HG03060 (cell line): ENCODE measurements around the gene SPECC1L.

ENCODE experiments used
- ATAC-seq: cut with Tn5 transposase; IDR thresholded peaks from one replicate; pipeline ENCODE4 v1.9.1; 2021; ENCODE audit warnings: low read depth, moderate number of reproducible peaks; ENCODE audit not compliant: unreplicated experiment

Gene SPECC1L

DNA sequence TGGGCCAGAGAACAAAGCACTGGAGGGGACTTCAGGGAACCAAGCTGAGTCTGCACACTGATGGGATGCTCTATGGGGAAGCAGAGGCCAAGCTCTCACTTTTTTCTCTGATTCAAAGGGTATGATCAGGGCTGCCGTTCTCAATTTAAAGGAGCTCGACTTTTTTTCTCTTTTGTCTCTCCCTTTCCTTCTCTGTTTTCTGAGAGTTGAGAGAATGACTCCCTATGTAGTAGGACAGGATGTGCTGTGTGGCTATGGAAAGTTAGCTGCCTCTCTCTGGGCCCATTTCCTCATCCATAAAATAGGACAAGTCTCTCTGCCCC, 164.7 kb downstream of the SPECC1L start:
- no peak for ATAC-seq

DNA sequence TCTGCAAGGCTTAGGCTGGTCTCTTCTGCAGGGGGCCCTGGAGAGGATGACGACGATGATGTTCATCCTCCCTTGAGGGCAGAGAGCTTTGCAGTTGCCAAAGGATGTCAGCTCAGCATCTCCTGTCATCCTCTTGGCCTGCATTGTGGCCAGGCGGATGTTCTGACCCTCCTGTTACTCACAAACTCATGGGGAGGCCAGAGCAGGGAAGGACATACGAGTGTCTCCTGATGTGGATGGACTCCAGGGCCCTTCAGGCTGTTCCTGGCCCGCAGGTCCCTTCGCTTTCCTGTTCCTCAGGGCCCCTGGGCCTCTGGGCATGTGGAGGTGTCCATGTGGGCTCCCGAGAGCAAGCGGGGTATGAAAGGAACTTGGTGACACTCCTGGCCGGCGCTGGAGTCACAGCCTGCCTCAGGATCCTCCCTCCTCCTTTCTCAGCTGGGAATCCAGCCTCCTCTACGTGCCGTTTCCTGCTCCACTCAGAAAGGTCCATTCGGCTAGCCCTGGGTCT, 165.3 kb downstream of the SPECC1L start:
- ATAC-seq: no peak

DNA sequence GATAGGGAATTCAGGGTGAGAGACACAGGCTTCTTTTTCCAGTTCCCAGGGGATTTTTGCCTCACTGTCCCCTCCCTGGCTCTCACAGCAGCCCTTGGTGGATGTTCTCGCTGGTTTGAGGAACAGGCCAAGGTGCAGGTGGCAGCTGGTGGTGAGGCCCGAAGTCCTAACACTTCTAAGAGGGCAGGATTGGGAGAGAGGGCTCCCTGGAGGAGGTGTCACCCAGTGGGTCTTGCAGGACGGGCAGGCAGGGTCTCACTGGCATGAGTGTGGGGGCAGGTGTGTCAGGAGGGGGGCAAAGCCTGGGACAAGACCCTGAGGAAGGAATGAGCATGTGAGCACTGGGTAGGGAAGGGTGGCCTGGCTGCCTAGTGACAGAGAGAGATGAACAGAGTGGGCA, 165.9 kb downstream of the SPECC1L start:
- no peak for ATAC-seq

DNA sequence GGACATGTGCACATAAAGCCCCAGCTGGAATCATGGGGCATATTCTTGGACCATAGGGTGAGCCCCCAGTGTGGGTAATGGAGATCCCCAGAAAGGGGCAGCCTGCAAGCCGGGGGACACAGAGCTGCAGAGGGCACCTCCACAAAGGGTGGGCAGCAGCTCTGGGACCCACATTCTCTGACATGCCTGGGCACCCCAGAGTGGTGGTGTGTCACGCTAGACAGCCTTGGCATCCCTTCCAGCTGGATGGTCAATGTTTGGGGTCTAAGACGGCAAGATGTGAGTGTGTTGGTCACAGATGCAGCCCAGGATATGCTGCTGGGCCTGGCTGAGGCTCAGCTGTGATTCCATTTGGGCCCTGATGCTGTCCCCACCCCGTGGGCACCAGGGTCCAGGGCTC, 166.5 kb downstream of the SPECC1L start:
- ATAC-seq: no peak

DNA sequence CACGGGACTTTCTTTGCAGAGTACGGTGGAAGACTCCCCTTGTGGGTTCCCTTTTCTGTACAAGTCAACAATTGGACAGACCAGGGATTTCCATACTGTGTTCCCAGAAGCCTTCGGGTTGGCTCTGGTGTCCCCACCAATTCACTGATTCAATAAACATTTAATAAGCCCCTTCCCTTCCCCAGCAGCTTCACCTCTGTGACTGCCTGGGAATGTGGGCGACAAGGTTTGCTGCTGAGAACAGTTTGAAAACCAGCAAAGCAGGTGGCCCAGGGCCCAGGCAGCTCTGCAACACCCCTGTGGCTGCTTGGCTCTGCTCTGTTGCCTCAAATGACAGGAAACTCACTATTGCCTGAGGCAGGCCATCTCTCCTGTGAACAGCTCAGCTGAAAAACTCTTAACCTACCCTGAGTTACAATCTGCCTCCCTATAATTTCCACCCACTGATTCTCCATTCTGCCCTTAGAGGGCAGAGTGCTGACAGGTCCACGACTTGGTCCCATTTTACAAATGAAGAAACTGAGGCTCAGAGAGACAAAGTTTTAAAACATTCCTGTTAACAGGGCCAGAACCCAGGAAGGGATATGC, 167.2 kb downstream of the SPECC1L start:
- ATAC-seq: no peak

DNA sequence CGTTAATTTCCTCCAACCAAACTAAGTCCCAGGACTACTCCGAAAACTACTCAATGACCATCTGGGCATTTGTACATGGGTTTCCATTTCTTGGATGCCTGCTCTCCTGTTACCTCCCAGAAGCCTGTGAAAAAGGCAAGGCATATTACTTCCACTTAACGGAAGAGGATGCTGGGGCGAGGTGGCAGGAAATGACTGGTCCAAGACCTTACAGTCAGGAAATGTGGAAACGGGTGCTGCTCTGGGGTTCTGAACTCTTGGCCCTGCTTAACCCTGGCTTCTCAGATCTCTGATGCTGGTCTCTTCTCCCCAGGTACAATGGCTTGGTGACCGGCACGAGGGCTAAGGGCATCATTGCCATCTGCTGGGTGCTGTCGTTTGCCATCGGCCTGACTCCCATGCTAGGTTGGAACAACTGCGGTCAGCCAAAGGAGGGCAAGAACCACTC, 169.7 kb downstream of the SPECC1L start:
- no peak for ATAC-seq

DNA sequence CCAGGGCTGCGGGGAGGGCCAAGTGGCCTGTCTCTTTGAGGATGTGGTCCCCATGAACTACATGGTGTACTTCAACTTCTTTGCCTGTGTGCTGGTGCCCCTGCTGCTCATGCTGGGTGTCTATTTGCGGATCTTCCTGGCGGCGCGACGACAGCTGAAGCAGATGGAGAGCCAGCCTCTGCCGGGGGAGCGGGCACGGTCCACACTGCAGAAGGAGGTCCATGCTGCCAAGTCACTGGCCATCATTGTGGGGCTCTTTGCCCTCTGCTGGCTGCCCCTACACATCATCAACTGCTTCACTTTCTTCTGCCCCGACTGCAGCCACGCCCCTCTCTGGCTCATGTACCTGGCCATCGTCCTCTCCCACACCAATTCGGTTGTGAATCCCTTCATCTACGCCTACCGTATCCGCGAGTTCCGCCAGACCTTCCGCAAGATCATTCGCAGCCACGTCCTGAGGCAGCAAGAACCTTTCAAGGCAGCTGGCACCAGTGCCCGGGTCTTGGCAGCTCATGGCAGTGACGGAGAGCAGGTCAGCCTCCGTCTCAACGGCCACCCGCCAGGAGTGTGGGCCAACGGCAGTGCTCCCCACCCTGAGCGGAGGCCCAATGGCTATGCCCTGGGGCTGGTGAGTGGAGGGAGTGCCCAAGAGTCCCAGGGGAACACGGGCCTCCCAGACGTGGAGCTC, 170.2 kb downstream of the SPECC1L start:
- ATAC-seq: no peak

DNA sequence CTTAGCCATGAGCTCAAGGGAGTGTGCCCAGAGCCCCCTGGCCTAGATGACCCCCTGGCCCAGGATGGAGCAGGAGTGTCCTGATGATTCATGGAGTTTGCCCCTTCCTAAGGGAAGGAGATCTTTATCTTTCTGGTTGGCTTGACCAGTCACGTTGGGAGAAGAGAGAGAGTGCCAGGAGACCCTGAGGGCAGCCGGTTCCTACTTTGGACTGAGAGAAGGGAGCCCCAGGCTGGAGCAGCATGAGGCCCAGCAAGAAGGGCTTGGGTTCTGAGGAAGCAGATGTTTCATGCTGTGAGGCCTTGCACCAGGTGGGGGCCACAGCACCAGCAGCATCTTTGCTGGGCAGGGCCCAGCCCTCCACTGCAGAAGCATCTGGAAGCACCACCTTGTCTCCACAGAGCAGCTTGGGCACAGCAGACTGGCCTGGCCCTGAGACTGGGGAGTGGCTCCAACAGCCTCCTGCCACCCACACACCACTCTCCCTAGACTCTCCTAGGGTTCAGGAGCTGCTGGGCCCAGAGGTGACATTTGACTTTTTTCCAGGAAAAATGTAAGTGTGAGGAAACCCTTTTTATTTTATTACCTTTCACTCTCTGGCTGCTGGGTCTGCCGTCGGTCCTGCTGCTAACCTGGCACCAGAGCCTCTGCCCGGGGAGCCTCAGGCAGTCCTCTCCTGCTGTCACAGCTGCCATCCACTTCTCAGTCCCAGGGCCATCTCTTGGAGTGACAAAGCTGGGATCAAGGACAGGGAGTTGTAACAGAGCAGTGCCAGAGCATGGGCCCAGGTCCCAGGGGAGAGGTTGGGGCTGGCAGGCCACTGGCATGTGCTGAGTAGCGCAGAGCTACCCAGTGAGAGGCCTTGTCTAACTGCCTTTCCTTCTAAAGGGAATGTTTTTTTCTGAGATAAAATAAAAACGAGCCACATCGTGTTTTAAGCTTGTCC, 171.0 kb downstream of the SPECC1L start:
- ATAC-seq: no peak

DNA sequence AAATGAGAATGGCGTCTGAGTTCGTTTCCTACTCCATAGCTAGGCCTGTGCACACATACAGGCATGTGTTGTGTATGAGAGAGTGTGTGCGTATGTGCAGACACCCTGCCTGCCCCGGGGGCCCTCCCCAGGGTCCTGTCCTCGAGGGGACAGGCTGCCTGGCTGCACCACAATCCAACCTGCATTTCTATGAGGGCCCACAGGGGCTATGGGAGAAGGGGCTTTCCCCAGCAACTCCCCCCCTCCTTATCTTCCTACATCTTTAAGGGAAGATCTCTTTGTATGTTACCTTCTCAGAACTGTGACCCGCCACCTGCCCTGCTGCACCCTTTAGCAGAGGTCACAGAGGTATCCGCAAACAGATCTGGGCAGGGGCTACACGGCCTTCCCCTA, 171.7 kb downstream of the SPECC1L start:
- no peak for ATAC-seq

DNA sequence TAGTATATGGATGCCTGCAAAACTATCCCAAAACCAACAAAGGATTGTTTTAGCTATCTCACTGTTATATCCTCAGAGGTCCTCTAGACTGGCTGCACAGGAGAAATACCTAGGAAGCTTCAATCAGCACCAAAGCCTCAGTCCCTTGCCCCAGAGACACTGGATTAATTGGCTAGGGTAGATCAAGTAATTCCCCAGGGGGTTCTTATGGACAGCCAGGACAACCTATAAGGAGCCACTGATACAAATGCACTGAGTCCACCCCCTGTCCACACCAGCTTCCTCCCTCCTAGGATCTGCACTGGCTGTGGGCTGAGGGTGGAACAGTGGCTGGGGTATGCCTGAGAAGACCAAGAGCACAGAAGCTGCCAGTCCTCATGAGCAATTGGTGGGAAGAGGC, 173.0 kb downstream of the SPECC1L start:
- no peak for ATAC-seq

DNA sequence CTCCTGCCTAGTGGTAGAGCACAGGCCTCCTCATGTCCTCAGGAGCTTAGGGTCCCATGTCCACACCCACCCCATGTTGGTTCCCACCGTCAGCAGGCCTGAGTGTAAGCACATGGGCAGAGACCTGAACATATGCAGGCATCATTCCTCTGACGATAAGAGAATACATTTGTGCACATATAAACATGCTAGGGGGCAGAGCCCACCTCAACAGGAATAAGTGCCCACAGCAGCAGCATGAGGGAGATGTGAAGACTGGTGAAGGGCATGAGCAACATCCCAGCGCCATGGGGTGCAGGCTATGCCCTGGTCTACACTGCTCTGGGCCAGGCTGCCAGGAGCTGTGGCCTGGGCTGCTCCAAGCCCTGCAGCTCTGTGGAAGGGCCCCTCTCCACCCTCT, 173.6 kb downstream of the SPECC1L start:
- ATAC-seq: no peak

DNA sequence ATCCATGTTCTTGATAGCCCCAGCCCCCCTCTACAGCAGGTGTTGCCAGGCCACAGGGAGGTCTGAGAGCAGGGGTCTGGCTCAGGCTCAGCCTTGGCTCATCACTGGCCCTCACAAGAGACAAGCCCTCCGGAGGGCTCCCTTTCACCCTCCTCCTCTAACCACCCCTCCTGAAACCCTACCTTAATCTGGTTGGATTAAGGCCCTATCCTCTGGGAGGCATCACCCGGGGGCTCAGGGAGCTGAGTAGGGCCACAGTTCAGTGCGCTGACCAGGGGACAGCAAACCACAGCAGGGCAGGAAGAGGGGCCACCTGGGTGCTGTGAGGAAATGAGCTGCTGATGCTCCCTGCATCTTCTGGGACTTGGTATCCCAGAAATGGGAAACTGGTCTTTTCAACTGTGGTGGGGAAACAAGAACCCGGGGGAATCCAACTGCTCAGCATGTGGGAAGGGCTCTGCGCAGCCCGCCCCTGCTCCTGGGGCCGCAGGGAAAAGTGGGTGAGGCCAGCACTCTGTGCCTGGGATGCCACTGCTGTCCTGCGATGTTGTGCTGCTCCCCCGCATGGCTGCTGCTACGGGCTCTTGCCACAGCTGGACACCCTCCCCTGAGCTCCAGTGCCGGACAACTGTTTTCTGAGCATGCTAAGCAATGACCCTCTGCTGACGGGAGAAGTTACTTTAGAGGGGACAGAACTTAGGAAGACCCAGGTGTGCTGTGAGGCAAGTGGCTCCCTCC, 174.3 kb downstream of the SPECC1L start:
- ATAC-seq: no peak

DNA sequence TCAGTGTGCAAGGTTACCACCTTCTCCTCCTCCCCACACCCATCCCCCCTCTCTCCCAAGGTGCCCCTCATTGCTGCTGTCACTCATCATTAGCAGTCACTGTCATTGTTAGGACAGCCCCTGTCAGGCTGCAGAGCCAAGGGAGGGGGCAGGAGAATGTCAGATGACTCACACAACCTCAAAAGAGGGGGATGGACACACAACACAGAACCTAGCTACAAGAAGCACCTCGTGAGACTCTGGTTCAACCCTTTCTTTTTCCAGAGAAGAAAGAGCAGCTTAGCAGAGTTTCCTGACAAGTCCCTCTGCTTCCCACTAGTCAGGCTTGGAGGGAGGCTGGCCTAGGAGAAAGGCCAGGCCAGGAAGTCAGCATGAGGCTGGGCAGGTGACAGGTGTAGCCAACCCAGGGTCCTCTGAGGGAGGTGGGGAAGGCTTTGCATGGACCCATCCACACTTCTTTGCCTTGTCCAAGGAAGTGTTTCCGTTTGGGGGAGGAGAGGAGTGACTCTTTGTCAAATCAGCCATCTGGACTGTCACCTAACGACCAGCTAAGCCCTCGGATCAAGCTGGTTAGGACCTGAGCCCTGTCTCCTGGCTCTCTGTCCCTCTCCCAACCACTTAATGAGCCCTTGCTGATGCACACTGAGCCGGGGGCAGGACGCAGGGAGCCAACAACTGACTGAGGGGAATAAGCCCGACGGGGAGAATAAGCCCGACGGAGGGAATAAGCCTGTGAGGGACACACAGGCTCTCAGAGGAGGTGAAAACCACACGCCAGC, 175.0 kb downstream of the SPECC1L start:
- no peak for ATAC-seq

DNA sequence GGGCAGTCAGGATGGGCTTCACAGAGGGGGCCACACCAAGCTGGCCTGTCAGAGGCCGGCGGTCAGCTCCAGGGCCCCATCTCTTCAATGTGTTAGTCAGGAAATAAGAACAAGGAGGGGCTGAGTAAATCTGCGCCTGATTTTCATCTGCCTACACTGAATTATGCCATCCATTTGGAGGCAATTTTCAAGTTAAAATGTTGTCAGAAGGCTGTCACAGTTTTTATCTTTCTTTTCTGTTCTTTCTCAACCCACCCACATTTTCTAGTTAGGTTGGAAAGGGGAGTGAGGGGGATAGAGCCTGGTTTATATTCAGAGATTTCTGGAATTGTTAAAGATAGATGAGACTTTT, 175.6 kb downstream of the SPECC1L start:
- no peak for ATAC-seq

DNA sequence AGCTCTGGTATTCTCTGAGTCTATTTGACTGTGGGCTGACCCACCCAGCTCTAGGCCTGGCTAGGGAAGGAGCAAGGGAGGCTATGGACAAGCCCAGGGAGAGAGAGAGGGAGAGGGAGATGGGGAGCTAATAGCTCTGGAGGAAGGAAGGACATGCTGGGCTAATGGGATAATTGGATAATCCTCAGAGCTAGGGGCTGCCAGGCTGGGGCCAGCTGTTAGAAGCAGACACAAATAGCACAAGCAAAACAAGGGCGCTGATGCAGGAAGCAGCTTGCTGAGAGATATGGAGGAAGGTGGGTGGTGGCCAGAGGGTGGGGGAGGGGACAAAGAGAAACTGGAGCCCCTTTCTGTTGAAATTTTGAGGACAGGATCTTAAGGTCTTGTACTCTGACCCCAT, 180.0 kb downstream of the SPECC1L start:
- ATAC-seq: no peak

DNA sequence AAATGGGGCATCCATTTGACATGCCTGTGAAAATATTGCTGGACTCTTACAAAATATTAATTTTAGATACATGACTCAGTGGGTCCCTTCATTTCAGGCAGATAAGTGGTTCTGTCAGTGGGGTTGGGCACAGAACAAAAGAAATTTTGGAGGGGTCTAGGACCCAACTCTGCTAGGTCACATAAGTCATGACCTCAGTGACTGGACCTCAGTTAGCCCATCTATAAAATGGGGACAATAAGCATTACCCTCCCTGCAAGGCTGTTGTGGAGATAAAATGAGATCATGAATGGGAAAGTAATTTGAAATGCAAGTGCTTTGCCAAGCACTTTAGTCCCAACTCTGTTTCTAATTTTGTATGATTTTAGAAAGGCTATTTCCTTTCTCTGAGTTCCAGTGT, 180.5 kb downstream of the SPECC1L start:
- no peak for ATAC-seq

DNA sequence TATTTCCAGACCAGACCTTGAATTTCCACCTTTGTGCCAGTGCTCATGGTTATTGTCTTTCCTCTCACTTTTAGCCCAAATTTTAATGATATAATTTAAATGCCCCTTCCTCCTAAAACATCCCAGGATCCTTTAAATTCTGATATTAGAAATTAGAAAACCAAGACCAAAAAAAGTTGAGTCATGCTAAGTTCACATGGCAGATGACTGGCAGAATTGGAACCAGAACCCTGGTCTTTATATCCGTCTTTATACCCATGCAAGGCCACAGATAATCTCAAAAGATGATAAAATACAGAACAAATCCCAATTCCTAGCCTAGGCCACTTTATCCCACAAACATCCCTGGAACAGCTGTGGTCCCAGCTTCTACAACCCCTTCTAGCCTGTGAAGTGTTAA, 183.2 kb downstream of the SPECC1L start:
- no peak for ATAC-seq

DNA sequence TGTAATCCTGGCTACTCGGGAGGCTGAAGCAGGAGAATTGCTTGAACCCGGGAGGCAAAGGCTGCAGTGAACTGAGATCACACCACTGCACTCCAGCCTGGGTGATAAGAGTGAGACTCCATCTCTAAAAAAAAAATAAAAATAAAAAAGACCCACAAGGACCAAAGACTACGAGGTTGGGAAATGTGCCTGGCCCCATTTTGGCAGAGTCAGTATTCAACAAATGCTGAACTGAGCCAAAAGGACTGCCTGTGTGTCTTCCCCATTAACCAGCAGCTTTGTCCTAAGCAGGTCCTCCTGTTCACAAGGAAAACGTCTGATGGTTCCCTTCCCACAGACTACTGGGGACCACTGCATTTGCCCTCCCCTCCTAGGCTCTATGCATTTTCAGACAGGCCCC, 184.4 kb downstream of the SPECC1L start:
- ATAC-seq: no peak

DNA sequence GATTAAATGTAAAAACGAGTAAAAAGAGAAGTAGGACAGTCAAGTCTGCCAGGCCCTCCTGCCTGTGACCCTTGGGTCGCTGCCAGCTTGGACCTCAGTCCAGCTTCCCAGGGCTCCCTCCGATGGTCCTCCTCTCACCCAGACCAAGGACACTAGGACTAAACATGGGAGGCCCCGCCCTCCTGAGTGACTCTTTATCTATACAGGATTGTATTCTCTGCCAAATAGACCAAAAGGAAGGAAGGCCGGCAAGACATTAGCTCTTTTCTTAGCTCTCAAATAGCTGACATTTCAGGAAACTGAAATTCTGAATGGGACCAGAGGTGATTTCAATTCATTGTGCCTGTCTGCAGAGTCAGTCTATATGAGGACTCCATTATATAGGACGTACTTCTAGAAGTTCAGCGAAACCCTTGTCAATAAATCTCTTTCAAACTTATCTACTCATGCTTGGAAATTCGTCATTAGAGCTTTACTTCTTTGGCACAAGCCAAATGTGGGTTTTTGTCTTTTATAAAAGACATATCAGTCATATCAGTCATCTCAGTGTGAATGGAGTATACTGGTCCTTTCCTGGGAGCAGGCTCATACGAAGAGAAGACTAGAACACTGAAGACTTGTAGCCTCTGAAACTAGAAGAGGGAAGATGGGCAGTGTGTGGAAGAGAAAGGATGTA, 185.3 kb downstream of the SPECC1L start:
- ATAC-seq: no peak
